Activated CD8-positive, alpha-beta memory T cell treated with anti-CD3 and anti-CD28 coated beads, Interleukin-2, amount 50 U/mL, for 48 hours (primary cell): Measurements from ENCODE around the gene MYOM1.

ENCODE experiments used
- DNase-seq: peaks from one replicate; pipeline ENCODE4 v3.0.0-alpha.2; 2020

The MYOM1 gene

GRCh38 chr18:3183103-3183717 lies 36.6 kb downstream of the MYOM1 start:
- DNase-seq: no peak

GRCh38 chr18:3180325-3180724 lies 39.4 kb downstream of the MYOM1 start:
- DNase-seq: no peak

GRCh38 chr18:3179430-3180089 lies 40.2 kb downstream of the MYOM1 start:
- no peak for DNase-seq

GRCh38 chr18:3177902-3178687 lies 41.7 kb downstream of the MYOM1 start:
- no peak for DNase-seq

GRCh38 chr18:3175195-3175758 lies 44.5 kb downstream of the MYOM1 start:
- DNase-seq: no peak

- no peak for DNase-seq
Measured at GRCh38 chr18:3172097-3172496, 47.7 kb downstream of the MYOM1 start.

GRCh38 chr18:3171631-3172030 lies 48.1 kb downstream of the MYOM1 start:
- no peak for DNase-seq

- no peak for DNase-seq
Measured at GRCh38 chr18:3170441-3171161, 49.2 kb downstream of the MYOM1 start.

- no peak for DNase-seq
Measured at GRCh38 chr18:3164381-3164780, 55.4 kb downstream of the MYOM1 start.

GRCh38 chr18:3163968-3164367 lies 55.8 kb downstream of the MYOM1 start:
- no peak for DNase-seq

GRCh38 chr18:3162181-3162580 lies 57.6 kb downstream of the MYOM1 start:
- no peak for DNase-seq

GRCh38 chr18:3159830-3160229 lies 59.9 kb downstream of the MYOM1 start:
- no peak for DNase-seq

GRCh38 chr18:3157606-3158005 lies 62.2 kb downstream of the MYOM1 start:
- DNase-seq: no peak

- DNase-seq: no peak
Measured at GRCh38 chr18:3157086-3157485, 62.7 kb downstream of the MYOM1 start.

GRCh38 chr18:3156325-3156640 lies 63.5 kb downstream of the MYOM1 start:
- no peak for DNase-seq

GRCh38 chr18:3154214-3154613 lies 65.6 kb downstream of the MYOM1 start:
- no peak for DNase-seq

GRCh38 chr18:3153107-3153704 lies 66.6 kb downstream of the MYOM1 start:
- DNase-seq: no peak

GRCh38 chr18:3152294-3152693 lies 67.5 kb downstream of the MYOM1 start:
- no peak for DNase-seq

GRCh38 chr18:3151399-3152264 lies 68.1 kb downstream of the MYOM1 start:
- no peak for DNase-seq

- no peak for DNase-seq
Measured at GRCh38 chr18:3150688-3151087, 69.1 kb downstream of the MYOM1 start.

- DNase-seq: no peak
Measured at GRCh38 chr18:3150274-3150673, 69.5 kb downstream of the MYOM1 start.
